BLaER1 treated with 17β-estradiol and CSF1 and Interleukin-3, amounts not matched to agents 10 nM and 100 nM (cell line): ENCODE results near the gene CRACDL.

ENCODE experiments used
- H3K27ac ChIP-seq, 11 experiments: shearing (Covaris generic); formaldehyde crosslinking; 2 replicates each; pipeline ENCODE4 v1.8.1; 2022
- H3K27me3 ChIP-seq, 11 experiments: shearing (Covaris generic); formaldehyde crosslinking; 2 replicates each; pipeline ENCODE4 v1.8.1; 2022
- H3K36me3 ChIP-seq, 11 experiments: shearing (Covaris generic); formaldehyde crosslinking; 2 replicates each; pipeline ENCODE4 v1.8.1; 2022
- H3K4me1 ChIP-seq, 10 experiments: shearing (Covaris generic); formaldehyde crosslinking; 2 replicates each; pipeline ENCODE4 v1.8.1; 2022
- H3K4me2 ChIP-seq, 11 experiments: shearing (Covaris generic); formaldehyde crosslinking; 2 replicates each; pipeline ENCODE4 v1.8.1; 2022
- H3K4me3 ChIP-seq, 10 experiments: shearing (Covaris generic); formaldehyde crosslinking; 2 replicates each; pipeline ENCODE4 v1.8.1; 2022
- H3K9ac ChIP-seq, 11 experiments: shearing (Covaris generic); formaldehyde crosslinking; 2 replicates each; pipeline ENCODE4 v1.8.1; 2022
- H3K9me3 ChIP-seq, 11 experiments: shearing (Covaris generic); formaldehyde crosslinking; replicated peaks in 1 of 11; 2 replicates each; pipeline ENCODE4 v1.8.1; 2022
- H4K20me1 ChIP-seq, 11 experiments: shearing (Covaris generic); formaldehyde crosslinking; 2 replicates each; pipeline ENCODE4 v1.8.1; 2022
- Cebpa-rat ChIP-seq, 11 experiments: shearing (Covaris generic); IDR thresholded peaks; 2 replicates each; pipeline ENCODE4 v1.8.1; 2022

CRACDL gene

GRCh38 chr2:98781822-98782221 is 154.2 kb downstream of the CRACDL start:
- H3K9me3 ChIP-seq: peaks cover 17 to 34% (median 30%) of the 10 kb centered on the region in 11 experiments
- peaks cover 31 to 45% (median 34%) of the 10 kb centered on the region in 10 experiments for H3K4me1 ChIP-seq
- no peak overlapping the region for H3K27ac ChIP-seq
- H3K27me3 ChIP-seq: no peaks in the 10 kb centered on the region
- no peak overlapping the region for H3K4me2 ChIP-seq
- no peak overlapping the region for H3K4me3 ChIP-seq
- H4K20me1 ChIP-seq: no peaks in the 10 kb centered on the region
- no peak for TF ChIP-seq Cebpa-rat (IDR thresholded peaks at IDR 0.05)
- H3K9ac ChIP-seq: no peak overlapping the region
- H3K36me3 ChIP-seq: no peaks in the 10 kb centered on the region; a peak in 1 of 22 replicates

GRCh38 chr2:98778741-98779483 is 157.1 kb downstream of the CRACDL start:
- TF ChIP-seq Cebpa-rat (IDR thresholded peaks at IDR 0.05): no peak
- H3K9me3 ChIP-seq: peaks cover 17 to 34% (median 30%) of the 10 kb centered on the region in 11 experiments
- H4K20me1 ChIP-seq: no peaks in the 10 kb centered on the region
- no peak overlapping the region for H3K9ac ChIP-seq
- H3K27me3 ChIP-seq: no peaks in the 10 kb centered on the region
- peaks cover 37 to 55% (median 42%) of the 10 kb centered on the region in 10 experiments for H3K4me1 ChIP-seq
- H3K27ac ChIP-seq: no peak overlapping the region
- H3K36me3 ChIP-seq: no peaks in the 10 kb centered on the region; a peak in 1 of 22 replicates
- no peak overlapping the region for H3K4me3 ChIP-seq
- H3K4me2 ChIP-seq: peak overlapping the region in 5 of 11 experiments; percentile 1 to 17 (median 4); a peak in 3 of 22 replicates

- no peaks in the 10 kb centered on the region; a peak in 1 of 22 replicates for H3K36me3 ChIP-seq
- H3K4me3 ChIP-seq: no peak overlapping the region
- peaks cover 45 to 63% (median 49%) of the 10 kb centered on the region in 10 experiments for H3K4me1 ChIP-seq
- no peaks in the 10 kb centered on the region for H4K20me1 ChIP-seq
- H3K27me3 ChIP-seq: no peaks in the 10 kb centered on the region
- H3K9ac ChIP-seq: no peak overlapping the region
- TF ChIP-seq Cebpa-rat (IDR thresholded peaks at IDR 0.05): no peak
- no peak overlapping the region for H3K27ac ChIP-seq
- peaks cover 17 to 34% (median 30%) of the 10 kb centered on the region in 11 experiments for H3K9me3 ChIP-seq
- peak overlapping the region in 4 of 11 experiments; percentile 1 to 21 (median 14); a peak in 5 of 22 replicates for H3K4me2 ChIP-seq
Observed at GRCh38 chr2:98778151-98778550, 157.9 kb downstream of the CRACDL start.

GRCh38 chr2:98777710-98778109 is 158.3 kb downstream of the CRACDL start:
- Histone ChIP-seq H3K4me1 (peaks cover 50 to 67% (median 54%) of the 10 kb centered on the region in 10 experiments), H3K9me3 (peaks cover 14 to 30% (median 25%) of the 10 kb centered on the region in 11 experiments)

GRCh38 chr2:98777076-98777475 is 158.9 kb downstream of the CRACDL start:
- H3K9me3 ChIP-seq: peaks cover 7 to 24% (median 19%) of the 10 kb centered on the region in 11 experiments
- peak overlapping the region in 7 of 11 experiments; percentile 13 to 86 (median 80); a peak in 5 of 22 replicates for H3K4me2 ChIP-seq
- H3K9ac ChIP-seq: no peak overlapping the region
- H3K36me3 ChIP-seq: no peaks in the 10 kb centered on the region; a peak in 1 of 22 replicates
- no peak for TF ChIP-seq Cebpa-rat (IDR thresholded peaks at IDR 0.05)
- H3K4me1 ChIP-seq: peaks cover 56 to 74% (median 60%) of the 10 kb centered on the region in 10 experiments
- H4K20me1 ChIP-seq: no peaks in the 10 kb centered on the region
- H3K27me3 ChIP-seq: no peaks in the 10 kb centered on the region
- no peak overlapping the region for H3K27ac ChIP-seq
- no peak overlapping the region for H3K4me3 ChIP-seq

More at GRCh38 chr2:98777710-98778109, 158.3 kb downstream of the CRACDL start:
- no peak overlapping the region for H3K9ac ChIP-seq
- no peak overlapping the region for H3K27ac ChIP-seq
- no peaks in the 10 kb centered on the region for H4K20me1 ChIP-seq
- no peak for TF ChIP-seq Cebpa-rat (IDR thresholded peaks at IDR 0.05)
- no peaks in the 10 kb centered on the region for H3K27me3 ChIP-seq
- peak overlapping the region in 1 of 11 experiments; percentile 21; a peak in 2 of 22 replicates for H3K4me2 ChIP-seq
- no peak overlapping the region for H3K4me3 ChIP-seq
- H3K36me3 ChIP-seq: no peaks in the 10 kb centered on the region; a peak in 1 of 22 replicates

DNA sequence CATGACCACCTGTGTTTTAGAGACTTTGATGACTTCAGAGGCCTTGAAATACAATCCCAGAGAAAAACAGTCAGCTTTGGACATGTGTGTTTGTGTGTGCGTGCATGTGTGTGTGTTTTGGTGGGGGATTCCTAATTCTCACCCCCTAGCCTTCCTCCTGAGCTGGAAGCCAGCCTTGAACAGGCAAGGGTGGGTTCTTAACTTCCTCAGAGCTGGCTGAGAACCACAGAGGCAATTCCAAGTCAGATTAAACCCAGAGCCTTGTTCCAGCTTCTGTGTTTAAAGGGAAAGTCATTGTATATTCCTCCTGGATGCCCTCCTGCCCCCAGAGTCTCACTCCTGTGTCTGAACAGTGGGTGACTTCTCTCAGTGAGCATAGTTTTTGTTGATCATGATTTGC is 159.9 kb downstream of the CRACDL start:
- no peak overlapping the region for H3K4me3 ChIP-seq
- H3K4me2 ChIP-seq: peak overlapping the region; percentile 70 to 86 (median 80)
- no peaks in the 10 kb centered on the region; a peak in 1 of 22 replicates for H3K36me3 ChIP-seq
- no peaks in the 10 kb centered on the region for H3K27me3 ChIP-seq
- H3K4me1 ChIP-seq: peaks cover 65 to 83% (median 69%) of the 10 kb centered on the region in 10 experiments
- peak overlapping the region in 2 of 11 experiments; percentile 7 to 18; a peak in 3 of 22 replicates for H3K9ac ChIP-seq
- H3K27ac ChIP-seq: peak overlapping the region in 6 of 11 experiments; percentile 7 to 33 (median 28); a peak in 9 of 22 replicates
- H3K9me3 ChIP-seq: peaks cover 0 to 15% (median 10%) of the 10 kb centered on the region in 11 experiments; a peak in 19 of 22 replicates
- no peaks in the 10 kb centered on the region for H4K20me1 ChIP-seq
- no peak for TF ChIP-seq Cebpa-rat (IDR thresholded peaks at IDR 0.05)

GRCh38 chr2:98775146-98775986 is 160.7 kb downstream of the CRACDL start:
- no peak for TF ChIP-seq Cebpa-rat (IDR thresholded peaks at IDR 0.05)
- Histone ChIP-seq H3K27ac (peak overlapping the region in 7 of 11 experiments; percentile 7 to 33 (median 24); a peak in 11 of 22 replicates), H3K36me3 (no peaks in the 10 kb centered on the region; a peak in 1 of 22 replicates), H3K9ac (peak overlapping the region in 2 of 11 experiments; percentile 7 to 18; a peak in 2 of 22 replicates), H3K4me1 (peaks cover 73 to 90% (median 77%) of the 10 kb centered on the region in 10 experiments), H3K27me3 (no peaks in the 10 kb centered on the region), H3K4me3 (no peak overlapping the region), H3K4me2 (peak overlapping the region; percentile 70 to 86 (median 80)), H3K9me3 (peaks cover 0 to 7% (median 3%) of the 10 kb centered on the region in 11 experiments; a peak in 9 of 22 replicates), H4K20me1 (no peaks in the 10 kb centered on the region)

GRCh38 chr2:98773907-98774306 is 162.1 kb downstream of the CRACDL start:
- peak overlapping the region in 7 of 11 experiments; percentile 69 to 96 (median 84); a peak in 8 of 22 replicates for H3K27ac ChIP-seq
- H3K9ac ChIP-seq: peak overlapping the region in 1 of 11 experiments; percentile 77; a peak in 1 of 22 replicates
- peaks cover 0 to 5% (median 0%) of the 10 kb centered on the region in 11 experiments; a peak in 1 of 22 replicates for H3K9me3 ChIP-seq
- no peaks in the 10 kb centered on the region for H4K20me1 ChIP-seq
- no peak for TF ChIP-seq Cebpa-rat (IDR thresholded peaks at IDR 0.05)
- peak overlapping the region; percentile 75 to 99 (median 84) for H3K4me2 ChIP-seq
- H3K36me3 ChIP-seq: no peaks in the 10 kb centered on the region
- H3K4me1 ChIP-seq: peaks cover 81 to 94% (median 88%) of the 10 kb centered on the region in 10 experiments
- no peaks in the 10 kb centered on the region for H3K27me3 ChIP-seq
- no peak overlapping the region for H3K4me3 ChIP-seq
